Uterus (tissue), 4 donors: Measurements from ENCODE around the gene SLC29A1. TPM values are rescaled to one million over a fixed set of nuclear protein-coding genes. Genes with fewer than 3 reads are reported as not detected.

ENCODE experiments used
- DNase-seq, 2 donors: peaks; one replicate each; pipeline ENCODE4 v3.0.0-alpha.2; 2019 to 2020
- H3K27ac ChIP-seq, 2 donors: fragments of 200-600 bp; sonication (generic); 1 replicate in 1 of 2; 2 replicates in 1 of 2; pipeline ENCODE4 v1.5.1; 2016 to 2018
- H3K27me3 ChIP-seq, 2 donors: fragments of 200-600 bp; sonication (generic); one replicate each; pipeline ENCODE4 v1.5.1; 2018 to 2019; ENCODE audit warnings: control low read depth in 1 of 2
- H3K36me3 ChIP-seq, 2 donors: fragments of 200-600 bp; sonication (generic); one replicate each; pipeline ENCODE4 v1.5.1; 2019; ENCODE audit warnings: control low read depth in 1 of 2
- H3K4me1 ChIP-seq, 2 donors: fragments of 200-600 bp; sonication (generic); one replicate each; pipeline ENCODE4 v1.5.1; 2018 to 2019; ENCODE audit warnings: control low read depth in 1 of 2
- H3K4me3 ChIP-seq, 2 donors: fragments of 200-600 bp; sonication (generic); 1 replicate in 1 of 2; 2 replicates in 1 of 2; pipeline ENCODE4 v1.5.1; 2018 to 2019; ENCODE audit warnings: mild to moderate bottlenecking in 1 of 2
- H3K9me3 ChIP-seq, 2 donors: fragments of 200-600 bp; sonication (generic); one replicate each; pipeline ENCODE4 v1.5.1; 2019; ENCODE audit warnings: control low read depth in 1 of 2
- POLR2A ChIP-seq, 2 donors: fragments of 450-650 bp; IDR thresholded peaks; one replicate each; pipeline ENCODE4 v1.6.1; 2016; ENCODE audit warnings: antibody characterized with exemption in 2 of 2, mild to moderate bottlenecking in 1 of 2, moderate library complexity in 1 of 2
- intact Hi-C: fragments of 100-400 bp; cut with DNase I; formaldehyde crosslinking; loops from one replicate; pipeline ENCODE4 v1.15.1; 2023; ENCODE audit warnings: low total_unique reads
- total RNA-seq, 4 donors: library from RNA; depleted of rRNA in 3 of 4; stranded (reverse); fragments of >200 nt in 3 of 4; gene quantifications; one replicate each; pipeline versions ENCODE4 v1.1.0 to v1.2.4, GENCODE V29; 2014 to 2023
- TF ChIP-seq, protein P1 (sequence below), 4 experiments: fragments of 200-600 bp in 2 of 4; fragments of 450-650 bp in 2 of 4; sonication (generic) in 2 of 4; IDR thresholded peaks; one replicate each; pipeline ENCODE4 v1.5.1; 2016 to 2019; ENCODE audit warnings: antibody characterized with exemption in 4 of 4, mild to moderate bottlenecking in 2 of 4, moderate library complexity in 1 of 4
- donor health status: DM: yes; HTN: yes; CAD: no.

Gene SLC29A1
- total RNA-seq, 4 donors from 2014 or later, result 29.9 to 150 (median 95.1) TPM

DNA sequence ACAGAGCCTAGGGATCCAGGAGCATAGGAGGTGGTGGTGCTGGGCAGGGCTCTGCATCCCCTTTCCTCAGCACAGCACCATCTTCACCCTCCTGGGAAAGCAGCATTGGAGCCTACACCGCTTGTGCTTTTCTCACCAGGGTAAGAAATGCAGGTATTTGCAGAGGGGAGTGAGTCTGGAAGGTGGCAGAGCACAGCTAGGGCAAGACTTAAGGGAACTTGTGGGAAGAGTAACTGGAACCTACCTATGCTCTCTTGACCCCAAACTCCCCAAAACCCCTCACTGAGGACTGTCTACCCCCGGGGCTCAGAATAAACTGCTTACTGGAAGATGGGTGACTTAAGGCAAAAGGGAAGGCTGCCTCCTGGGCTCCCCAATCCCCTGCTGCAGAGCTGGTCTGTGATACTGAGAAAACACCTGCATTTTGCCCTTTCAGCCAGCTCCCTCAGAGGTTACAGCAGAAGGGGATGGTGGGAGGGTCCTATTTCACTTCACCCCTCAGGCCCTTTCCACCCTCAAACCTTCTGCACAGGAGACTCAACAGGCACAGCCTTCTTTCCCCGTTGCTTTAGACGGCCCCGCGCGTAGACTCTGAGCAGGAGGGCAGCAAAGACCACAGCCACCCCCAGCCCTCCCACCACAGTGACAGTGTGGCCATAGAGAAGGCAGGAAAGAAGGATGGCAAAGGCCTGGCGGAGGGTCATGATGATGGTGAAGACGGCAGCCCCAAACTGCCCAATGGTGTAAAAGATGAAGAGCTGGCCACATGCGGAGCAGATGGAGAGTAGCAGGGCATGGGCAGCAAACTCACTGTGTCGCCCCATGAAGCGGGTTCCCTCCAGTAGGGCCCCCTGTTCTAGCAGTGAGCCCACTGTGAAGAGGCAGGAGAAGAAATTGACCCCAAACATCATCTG lies 31.1 kb downstream of the SLC29A1 start:
- intact Hi-C loops, result no loop called here
- H3K9me3 ChIP-seq, result no peaks in the 10 kb centered on the region
- peaks cover 0 to 6% of the 10 kb centered on the region in 2 donors for H3K4me1 ChIP-seq
- H3K36me3 ChIP-seq, result no peaks in the 10 kb centered on the region
- H3K4me3 ChIP-seq, result no peak overlapping the region
- TF ChIP-seq POLR2A (IDR thresholded peaks at IDR 0.05), result no peak
- TF ChIP-seq, protein P1, sequence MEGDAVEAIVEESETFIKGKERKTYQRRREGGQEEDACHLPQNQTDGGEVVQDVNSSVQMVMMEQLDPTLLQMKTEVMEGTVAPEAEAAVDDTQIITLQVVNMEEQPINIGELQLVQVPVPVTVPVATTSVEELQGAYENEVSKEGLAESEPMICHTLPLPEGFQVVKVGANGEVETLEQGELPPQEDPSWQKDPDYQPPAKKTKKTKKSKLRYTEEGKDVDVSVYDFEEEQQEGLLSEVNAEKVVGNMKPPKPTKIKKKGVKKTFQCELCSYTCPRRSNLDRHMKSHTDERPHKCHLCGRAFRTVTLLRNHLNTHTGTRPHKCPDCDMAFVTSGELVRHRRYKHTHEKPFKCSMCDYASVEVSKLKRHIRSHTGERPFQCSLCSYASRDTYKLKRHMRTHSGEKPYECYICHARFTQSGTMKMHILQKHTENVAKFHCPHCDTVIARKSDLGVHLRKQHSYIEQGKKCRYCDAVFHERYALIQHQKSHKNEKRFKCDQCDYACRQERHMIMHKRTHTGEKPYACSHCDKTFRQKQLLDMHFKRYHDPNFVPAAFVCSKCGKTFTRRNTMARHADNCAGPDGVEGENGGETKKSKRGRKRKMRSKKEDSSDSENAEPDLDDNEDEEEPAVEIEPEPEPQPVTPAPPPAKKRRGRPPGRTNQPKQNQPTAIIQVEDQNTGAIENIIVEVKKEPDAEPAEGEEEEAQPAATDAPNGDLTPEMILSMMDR (IDR thresholded peaks at IDR 0.05), result no peak
- H3K27me3 ChIP-seq, result no peaks in the 10 kb centered on the region
- no peak overlapping the region for H3K27ac ChIP-seq
- DNase-seq, result no peak

DNA sequence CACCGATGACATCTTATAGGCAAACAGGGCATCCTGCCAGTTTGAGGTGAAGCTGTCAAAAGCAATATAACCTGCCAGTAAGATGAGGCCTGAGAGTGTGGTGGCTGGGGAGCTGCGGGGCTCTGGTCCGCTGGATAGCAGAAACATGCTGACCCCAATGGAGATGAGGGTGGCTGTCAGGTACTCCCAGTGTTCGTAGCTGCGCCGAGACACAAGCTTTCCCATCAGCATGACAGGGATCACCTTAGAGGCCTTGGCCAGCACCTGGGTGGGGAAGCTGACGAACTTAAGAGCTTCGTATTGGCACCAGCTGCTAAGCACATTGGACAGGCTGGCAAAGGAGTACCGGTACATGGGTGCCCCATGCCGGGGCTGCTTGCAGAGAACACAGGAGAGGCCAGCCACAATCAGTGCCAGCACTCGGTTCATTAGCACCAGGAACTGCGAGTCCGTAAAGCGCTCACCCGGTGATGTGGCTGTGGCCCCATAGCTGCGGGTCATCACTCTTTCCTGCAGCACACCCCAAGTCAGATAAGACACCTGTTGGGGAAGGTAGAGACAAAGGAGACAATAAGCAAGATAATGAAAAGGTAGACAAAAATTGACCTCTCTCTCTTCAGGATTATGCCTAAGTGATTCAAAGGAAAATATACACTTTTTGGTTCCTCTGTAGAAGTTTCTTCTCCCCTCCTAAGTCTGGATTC lies 31.9 kb downstream of the SLC29A1 start:
- Histone ChIP-seq H3K27me3 (no peaks in the 10 kb centered on the region), H3K9me3 (no peaks in the 10 kb centered on the region), H3K4me3 (no peak overlapping the region), H3K36me3 (no peaks in the 10 kb centered on the region), H3K4me1 (peaks cover 0 to 6% of the 10 kb centered on the region in 2 donors), H3K27ac (no peak overlapping the region)
- TF ChIP-seq, protein P1 (IDR thresholded peaks at IDR 0.05), result no peak
- TF ChIP-seq POLR2A (IDR thresholded peaks at IDR 0.05), result no peak
- no peak for DNase-seq
- intact Hi-C loops, result no loop called here

DNA sequence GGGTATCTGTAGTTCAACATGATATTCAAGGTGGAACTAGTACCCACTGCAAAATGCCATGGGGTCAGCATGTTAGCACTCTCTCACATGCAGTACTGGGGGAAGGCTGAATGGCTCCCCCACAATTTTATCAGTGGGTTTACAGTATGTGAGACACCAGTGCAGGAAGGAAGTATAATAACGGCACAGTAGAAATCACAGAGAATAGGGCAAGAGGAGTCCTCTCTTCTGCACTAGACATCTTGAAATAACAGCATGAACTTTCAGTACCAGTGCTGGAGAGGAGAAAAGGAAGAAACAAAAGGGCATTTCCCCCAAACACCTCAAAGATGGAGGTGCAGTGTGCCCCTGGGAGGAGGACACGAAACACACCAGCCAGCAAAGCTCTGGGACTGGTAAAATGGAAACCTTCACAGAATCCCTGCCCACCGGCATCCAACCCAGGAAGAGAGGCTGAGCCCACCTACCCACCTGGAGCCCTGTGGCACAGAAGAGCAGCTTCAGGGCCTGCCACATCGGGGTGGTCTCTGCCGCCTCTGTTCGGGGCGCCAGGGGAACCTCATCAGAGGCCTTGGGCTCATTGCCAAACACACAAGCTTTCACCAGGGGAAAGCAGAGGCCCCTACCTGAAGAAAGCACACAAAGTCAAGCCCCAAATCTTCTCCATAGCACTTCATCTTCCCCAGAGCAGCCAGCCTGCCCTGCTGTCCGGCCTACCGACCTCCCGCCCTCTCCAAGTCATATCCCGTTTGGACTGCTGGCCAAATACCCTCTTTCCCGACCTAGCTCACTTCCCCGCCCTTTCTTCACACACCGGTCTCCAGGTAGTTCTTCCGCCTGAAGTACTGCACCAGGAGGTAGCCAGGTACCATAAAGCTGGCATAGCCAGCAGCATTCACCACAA lies 32.7 kb downstream of the SLC29A1 start:
- H3K4me1 ChIP-seq, result peaks cover 0 to 6% of the 10 kb centered on the region in 2 donors

DNA sequence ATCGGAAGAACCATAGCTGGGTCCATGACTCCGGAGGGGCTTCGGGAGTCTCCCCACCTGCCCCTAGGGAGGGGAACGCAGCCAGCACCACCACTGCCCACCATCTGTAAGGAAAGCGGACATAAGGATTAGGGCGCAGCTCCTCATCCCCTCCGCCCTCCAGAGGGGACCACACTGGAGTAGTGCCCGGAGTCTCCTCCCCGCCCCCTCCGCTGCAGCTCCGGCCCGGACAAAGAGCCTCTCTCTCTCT lies 33.3 kb downstream of the SLC29A1 start:
- intact Hi-C loops, result no loop called here
- Histone ChIP-seq H3K9me3 (no peaks in the 10 kb centered on the region), H3K36me3 (no peaks in the 10 kb centered on the region), H3K4me1 (peaks cover 0 to 6% of the 10 kb centered on the region in 2 donors), H3K4me3 (peak overlapping the region; percentile 62 to 89), H3K27me3 (no peaks in the 10 kb centered on the region), H3K27ac (peak overlapping the region; percentile 90 to 96)
- TF ChIP-seq POLR2A (IDR thresholded peaks at IDR 0.05), result no peak
- TF ChIP-seq, protein P1 (IDR thresholded peaks at IDR 0.05), result no peak
- peak in 1 of 2 donors; percentile 61 for DNase-seq

More for the DNA sequence above, 32.7 kb downstream of the SLC29A1 start:
- intact Hi-C loops, result no loop called here
- H3K27me3 ChIP-seq, result no peaks in the 10 kb centered on the region
- TF ChIP-seq, protein P1 (IDR thresholded peaks at IDR 0.05), result no peak
- no peak for TF ChIP-seq POLR2A (IDR thresholded peaks at IDR 0.05)
- no peak for DNase-seq
- no peaks in the 10 kb centered on the region for H3K36me3 ChIP-seq
- peak overlapping the region; percentile 90 to 96 for H3K27ac ChIP-seq
- H3K4me3 ChIP-seq, result peak overlapping the region; percentile 62 to 89
- H3K9me3 ChIP-seq, result no peaks in the 10 kb centered on the region
